HepG2 (cell line): ENCODE data around the gene ADGRG1. TPM values are rescaled to one million over a fixed set of nuclear protein-coding genes. Genes with fewer than 3 reads are reported as not detected.

Source experiments
- ATAC-seq: fragments of 200-7000 bp; cut with Tn5 transposase; 3 replicates; pipeline ENCODE4 v1.9.1; 2020; ENCODE audit warnings: mild to moderate bottlenecking, moderate library complexity
- BruUV-seq: library from RNA; stranded (reverse); fragments of 400-500 nt; replicated peaks from 2 replicates; lab custom pipeline; 2021; lab: Mats Ljungman, UMichigan
- CTCF ChIA-PET: fragments of 300-600 bp; formaldehyde crosslinking; extraction: SDS; loops from one replicate; lab custom pipeline; 2021; ENCODE audit warnings: low total read pairs, inconsistent platforms, low intra/inter-chr PET ratio; lab: Yijun Ruan, JAX
- POLR2A ChIA-PET: fragments of 350-600 bp; sonication (Branson Sonifier 250); formaldehyde crosslinking; loops from one replicate; lab custom pipeline; 2020; ENCODE audit warnings: antibody characterized with exemption, inconsistent platforms; lab: Yijun Ruan, JAX
- DNase-seq: peaks from one replicate; pipeline ENCODE4 v3.0.0-alpha.2; 2015; ENCODE audit warnings: low spot score
- FAIRE-seq: peaks from 3 replicates; lab custom pipeline; 2011; peaks lifted over from hg19 to GRCh38; lab: Jason Lieb, UNC
- H2AFZ ChIP-seq: one replicate; pipeline ENCODE4 v1.6.1; 2011; ENCODE audit warnings: low read length, inconsistent platforms
- H3K27ac ChIP-seq: fragments of 300-600 bp; 3 replicates; pipeline ENCODE4 v1.8.0; 2011; ENCODE audit warnings: mixed run types, mild to moderate bottlenecking, mixed read lengths, low read length, inconsistent platforms; ENCODE audit not compliant: insufficient read depth; ENCODE audit errors: extremely low read length
- H3K27me3 ChIP-seq, 2 experiments: fragments of 200-600 bp in 1 of 2; 2 replicates in 1 of 2; 3 replicates in 1 of 2; pipeline versions ENCODE4 v1.6.0 to v1.8.0; 2011; ENCODE audit warnings: low read length in 2 of 2, mild to moderate bottlenecking in 2 of 2, moderate library complexity in 2 of 2, inconsistent platforms in 1 of 2; ENCODE audit not compliant: insufficient read depth in 2 of 2, control insufficient read depth in 1 of 2
- H3K36me3 ChIP-seq, 2 experiments: fragments of 200-600 bp in 1 of 2; replicated peaks in 1 of 2; 2 replicates in 1 of 2; 3 replicates in 1 of 2; pipeline versions ENCODE4 v1.5.1 to v1.8.0; 2011; ENCODE audit warnings: low read length in 2 of 2, inconsistent platforms in 1 of 2; ENCODE audit not compliant: insufficient read depth in 2 of 2, control insufficient read depth in 1 of 2
- H3K4me1 ChIP-seq: 2 replicates; pipeline ENCODE4 v1.5.1; 2012; ENCODE audit warnings: low read length, inconsistent platforms; ENCODE audit not compliant: insufficient read depth
- H3K4me2 ChIP-seq: 2 replicates; pipeline ENCODE4 v1.6.0; 2011; ENCODE audit warnings: low read depth, low read length, inconsistent platforms
- H3K4me3 ChIP-seq, 3 experiments: fragments of 200-600 bp in 1 of 3; sonication (generic), shearing (Covaris generic) in 1 of 3; replicated peaks in 1 of 3; 2 replicates each; pipeline ENCODE4 v1.5.1; 2011 to 2016; ENCODE audit warnings: low read length in 3 of 3, inconsistent platforms in 2 of 3, low read depth in 2 of 3, mild to moderate bottlenecking in 2 of 3, control low read depth in 1 of 3, mixed read lengths in 1 of 3; ENCODE audit not compliant: insufficient read depth in 1 of 3
- H3K79me2 ChIP-seq: one replicate; pipeline ENCODE4 v1.6.1; 2011; ENCODE audit warnings: low read length, inconsistent platforms; ENCODE audit not compliant: insufficient read depth
- H3K9ac ChIP-seq: 2 replicates; pipeline ENCODE4 v1.6.0; 2011; ENCODE audit warnings: mild to moderate bottlenecking, low read depth, low read length, inconsistent platforms; ENCODE audit not compliant: insufficient read depth
- H3K9me3 ChIP-seq: 2 replicates; pipeline ENCODE4 v1.5.1; 2012; ENCODE audit warnings: mild to moderate bottlenecking, low read length
- H4K20me1 ChIP-seq: 2 replicates; pipeline ENCODE4 v1.6.0; 2011; ENCODE audit warnings: inconsistent platforms, mild to moderate bottlenecking, low read length, moderate library complexity; ENCODE audit not compliant: insufficient read depth
- ATF7 ChIP-seq, 2 experiments: fragments of 450-650 bp in 1 of 2; sonication (generic) in 1 of 2; formaldehyde crosslinking in 1 of 2; IDR thresholded peaks; 2 replicates each; pipeline versions ENCODE4 v1.4.0 to v1.6.1; 2016 to 2020; ENCODE audit warnings: antibody characterized with exemption in 1 of 2, mild to moderate bottlenecking in 1 of 2, missing genetic modification reagents in 1 of 2
- FOXO1 ChIP-seq: sonication (generic); formaldehyde crosslinking; IDR thresholded peaks from 2 replicates; pipeline ENCODE4 v1.4.0; 2020; ENCODE audit warnings: missing genetic modification reagents
- STAT6 ChIP-seq: sonication (generic); formaldehyde crosslinking; IDR thresholded peaks from 2 replicates; pipeline ENCODE4 v1.4.0; 2020; ENCODE audit warnings: missing genetic modification reagents, mild to moderate bottlenecking, borderline replicate concordance
- ZBTB40 ChIP-seq, 2 experiments: fragments of 450-650 bp in 1 of 2; sonication (generic) in 1 of 2; formaldehyde crosslinking in 1 of 2; IDR thresholded peaks; 2 replicates each; pipeline versions ENCODE4 v1.6.1 to v1.8.0; 2016 to 2022; ENCODE audit warnings: antibody characterized with exemption in 1 of 2, mild to moderate bottlenecking in 1 of 2, missing genetic modification reagents in 1 of 2
- ZNF513 ChIP-seq: sonication (generic); formaldehyde crosslinking; conservative IDR thresholded peaks from 2 replicates; pipeline ENCODE4 v1.5.0; 2020; ENCODE audit warnings: missing genetic modification reagents
- ZNF629 ChIP-seq: sonication (generic); formaldehyde crosslinking; conservative IDR thresholded peaks from 2 replicates; pipeline ENCODE4 v1.5.0; 2020; ENCODE audit warnings: missing genetic modification reagents
- WGBS: methylation state at CpG from one replicate; pipeline ENCODE4 v1.1.6; 2017; ENCODE audit warnings: low lambda C conversion rate; 5-methylcytosine and 5-hydroxymethylcytosine counted together
- in situ Hi-C: cut with HindIII; loops from 2 replicates; pipeline ENCODE4 v1.10.0; 2017; ENCODE audit warnings: low pct_unique_long_range_greater_than_20kb; ENCODE audit not compliant: extremely low pct_ligation_motif_present
- intact Hi-C: fragments of 100-400 bp; cut with micrococcal nuclease; formaldehyde crosslinking; loops from one replicate; pipeline ENCODE4 v1.10.0; 2022; ENCODE audit not compliant: unreplicated experiment
- polyA plus RNA-seq, 8 experiments: library from polyadenylated mRNA; depleted of rRNA in 3 of 8; stranded (reverse) in 7 of 8; unstranded in 1 of 8; fragments of >200 nt; fragmentation: Illumina TruSeq in 4 of 8; extraction: Trizol in 4 of 8; gene quantifications; 2 replicates each; pipeline versions ENCODE4 v1.2.1 to v1.2.3, GENCODE V29; 2011 to 2016; ENCODE audit warnings: low read depth in 4 of 8, missing spikeins in 1 of 8, mixed read lengths in 1 of 8; ENCODE audit not compliant: insufficient read depth in 1 of 8
- total RNA-seq, 5 experiments: library from RNA; depleted of rRNA; stranded (reverse); fragments of >200 nt; fragmentation: Illumina TruSeq; extraction: Trizol; gene quantifications; 2 replicates each; pipeline ENCODE4 v1.2.3, GENCODE V29; 2016; ENCODE audit warnings: low read depth in 1 of 5

ADGRG1 gene
- total and polyA plus RNA-seq, 2 of the 13 experiments (the other 11 are each of a cell fraction or from before 2014, with no cell fraction given), result 2.7 to 5.9 TPM

- TF ChIP-seq ATF7 (IDR thresholded peaks at IDR 0.05) (no peak), ATF7 (CRISPR knock-in tag; IDR thresholded peaks at IDR 0.05) (no peak), ZNF513 (CRISPR knock-in tag) (no peak), FOXO1 (CRISPR knock-in tag) (no peak), STAT6 (CRISPR knock-in tag) (no peak)
These were observed 9.0 kb downstream of the ADGRG1 start (continued) for GRCh38 chr16:57637424-57637823.

- Histone ChIP-seq H3K36me3 (no peaks in the 10 kb centered on the region), H3K79me2 (no peaks in the 10 kb centered on the region)
- peak; percentile 21 for FAIRE-seq
- TF ChIP-seq ZBTB40 (IDR thresholded peaks at IDR 0.05) (peak; percentile 34; the same call in 1 of the 2 replicates), ZBTB40 (CRISPR knock-in tag; IDR thresholded peaks at IDR 0.05) (peak; percentile 97), ZNF629 (CRISPR knock-in tag) (peak; percentile 55)
These were observed 9.5 kb downstream of the ADGRG1 start for GRCh38 chr16:57637965-57638364.

More at GRCh38 chr16:57637965-57638364, 9.5 kb downstream of the ADGRG1 start:
- peaks cover 82% of the 10 kb centered on the region for H3K4me1 ChIP-seq
- H3K4me2 ChIP-seq, result no peak overlapping the region
- in situ Hi-C loops (no loop called here), intact Hi-C loops (no loop called here)
- no peak overlapping the region for H3K27ac ChIP-seq
- H3K4me3 ChIP-seq, result no peak overlapping the region
- H3K9ac ChIP-seq, result no peak overlapping the region
- 79% methylated on average over 6 of the region's 6 CpGs for WGBS
- no peak overlapping the region for H2AFZ ChIP-seq
- H3K27me3 ChIP-seq, result no peaks in the 10 kb centered on the region
- H3K9me3 ChIP-seq, result no peaks in the 10 kb centered on the region
- CTCF ChIA-PET, result no interaction called here
- POLR2A ChIA-PET, result interaction anchor here (0.9 to 6.9 kb wide), 6 partner anchors 10 to 37 kb away, joined by 3 to 127 read pairs (median 4); partner anchors contain the start of gene ADGRG1
- no peak for DNase-seq
- no peak for ATAC-seq
- H4K20me1 ChIP-seq, result no peaks in the 10 kb centered on the region
- BruUV-seq, result no TSS peak
